IPS DF 4.7 (cell line): ENCODE results near the gene RNASET2.
"Not testable (repeated sequence)": the region's sequence is repeated elsewhere in the genome, so short reads cannot be mapped to it uniquely, and the experiment has no call there.

Experiments used
- DNase-seq: peaks from one replicate; pipeline ENCODE4 v3.0.0-alpha.2; 2013; ENCODE audit warnings: low spot score; ENCODE audit errors: extremely low read depth

The RNASET2 gene

GRCh38 chr6:166903500-166903899, 52.9 kb downstream of the RNASET2 start:
- no peak for DNase-seq

- DNase-seq, result no peak
Observed at GRCh38 chr6:166903027-166903426, 53.3 kb downstream of the RNASET2 start.

- DNase-seq, result no peak
Observed at GRCh38 chr6:166902211-166902755, 54.1 kb downstream of the RNASET2 start.

GRCh38 chr6:166901626-166902025, 54.7 kb downstream of the RNASET2 start:
- no peak for DNase-seq

GRCh38 chr6:166900956-166901607, 55.3 kb downstream of the RNASET2 start:
- DNase-seq, result no peak

- no peak for DNase-seq
Observed at GRCh38 chr6:166900130-166900708, 56.1 kb downstream of the RNASET2 start.

- DNase-seq, result no peak
Observed at GRCh38 chr6:166898910-166899309, 57.4 kb downstream of the RNASET2 start.

GRCh38 chr6:166894614-166895013, 61.7 kb downstream of the RNASET2 start:
- DNase-seq, result not testable (repeated sequence)

GRCh38 chr6:166892472-166892871, 63.9 kb downstream of the RNASET2 start:
- not testable (repeated sequence) for DNase-seq

GRCh38 chr6:166886773-166887172, 69.6 kb downstream of the RNASET2 start:
- not testable (repeated sequence) for DNase-seq

- DNase-seq, result not testable (repeated sequence)
Observed at GRCh38 chr6:166884958-166885357, 71.4 kb downstream of the RNASET2 start.

GRCh38 chr6:166879594-166879993, 76.8 kb downstream of the RNASET2 start:
- DNase-seq, result no peak
